ENCODE data around the gene ASIC5. TPM values are rescaled to one million over a fixed set of nuclear protein-coding genes. Genes with fewer than 3 reads are reported as not detected.

Gene ASIC5
- total RNA-seq, result not detected

GRCh38 chr4:155866177-155866576 is at the start of gene ASIC5:
TSS of gene ASIC5 (minus strand) at chr4:155866277. CDS start at chr4:155866226, 51 bp downstream.
- H3K4me3 ChIP-seq, result no peak within 1 kb of the TSS
- H3K36me3 ChIP-seq, result no peaks in the 10 kb centered on the region
- peaks cover 0 to 6% (median 0%) of the 10 kb centered on the region in 4 donors for H3K9me3 ChIP-seq
- no peaks in the 10 kb centered on the region for H3K4me1 ChIP-seq
- 0 to 2% methylated on average over 1 of the region's 1 CpG for WGBS, 2 donors
- DNase-seq (ENCODE audit: low spot score in 2 of 2), result no peak
- no peaks in the 10 kb centered on the region for H3K27me3 ChIP-seq
- no peak within 1 kb of the TSS for H3K27ac ChIP-seq
- TF ChIP-seq POLR2A (IDR thresholded peaks at IDR 0.05) (no peak), EP300 (IDR thresholded peaks at IDR 0.05) (no peak)
- TF ChIP-seq, protein P1, sequence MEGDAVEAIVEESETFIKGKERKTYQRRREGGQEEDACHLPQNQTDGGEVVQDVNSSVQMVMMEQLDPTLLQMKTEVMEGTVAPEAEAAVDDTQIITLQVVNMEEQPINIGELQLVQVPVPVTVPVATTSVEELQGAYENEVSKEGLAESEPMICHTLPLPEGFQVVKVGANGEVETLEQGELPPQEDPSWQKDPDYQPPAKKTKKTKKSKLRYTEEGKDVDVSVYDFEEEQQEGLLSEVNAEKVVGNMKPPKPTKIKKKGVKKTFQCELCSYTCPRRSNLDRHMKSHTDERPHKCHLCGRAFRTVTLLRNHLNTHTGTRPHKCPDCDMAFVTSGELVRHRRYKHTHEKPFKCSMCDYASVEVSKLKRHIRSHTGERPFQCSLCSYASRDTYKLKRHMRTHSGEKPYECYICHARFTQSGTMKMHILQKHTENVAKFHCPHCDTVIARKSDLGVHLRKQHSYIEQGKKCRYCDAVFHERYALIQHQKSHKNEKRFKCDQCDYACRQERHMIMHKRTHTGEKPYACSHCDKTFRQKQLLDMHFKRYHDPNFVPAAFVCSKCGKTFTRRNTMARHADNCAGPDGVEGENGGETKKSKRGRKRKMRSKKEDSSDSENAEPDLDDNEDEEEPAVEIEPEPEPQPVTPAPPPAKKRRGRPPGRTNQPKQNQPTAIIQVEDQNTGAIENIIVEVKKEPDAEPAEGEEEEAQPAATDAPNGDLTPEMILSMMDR (IDR thresholded peaks at IDR 0.05), result no peak

GRCh38 chr4:155914782-155915181 is 48.7 kb upstream of the ASIC5 start:
- Histone ChIP-seq H3K27me3 (no peaks in the 10 kb centered on the region), H3K36me3 (no peaks in the 10 kb centered on the region), H3K27ac (no peak overlapping the region), H3K9me3 (no peaks in the 10 kb centered on the region), H3K4me3 (no peak overlapping the region), H3K4me1 (no peaks in the 10 kb centered on the region)
- WGBS, 2 donors, result 31 to 32% methylated on average over 5 of the region's 5 CpGs
- TF ChIP-seq, protein P1 (IDR thresholded peaks at IDR 0.05), result no peak
- TF ChIP-seq POLR2A (IDR thresholded peaks at IDR 0.05) (no peak), EP300 (IDR thresholded peaks at IDR 0.05) (no peak)
- no peak for DNase-seq (ENCODE audit: low spot score in 2 of 2)

GRCh38 chr4:155911905-155912304 is 45.8 kb upstream of the ASIC5 start:
- Histone ChIP-seq H3K27me3 (no peaks in the 10 kb centered on the region), H3K4me1 (peaks cover 0 to 16% (median 5%) of the 10 kb centered on the region in 4 donors), H3K9me3 (no peaks in the 10 kb centered on the region), H3K4me3 (no peak overlapping the region), H3K36me3 (no peaks in the 10 kb centered on the region), H3K27ac (no peak overlapping the region)
- TF ChIP-seq, protein P1 (IDR thresholded peaks at IDR 0.05), result no peak
- no peak for TF ChIP-seq POLR2A (IDR thresholded peaks at IDR 0.05)
- TF ChIP-seq EP300 (IDR thresholded peaks at IDR 0.05), result no peak
- 79 to 94% methylated on average over 1 of the region's 1 CpG for WGBS, 2 donors
- no peak for DNase-seq (ENCODE audit: low spot score in 2 of 2)

DNA sequence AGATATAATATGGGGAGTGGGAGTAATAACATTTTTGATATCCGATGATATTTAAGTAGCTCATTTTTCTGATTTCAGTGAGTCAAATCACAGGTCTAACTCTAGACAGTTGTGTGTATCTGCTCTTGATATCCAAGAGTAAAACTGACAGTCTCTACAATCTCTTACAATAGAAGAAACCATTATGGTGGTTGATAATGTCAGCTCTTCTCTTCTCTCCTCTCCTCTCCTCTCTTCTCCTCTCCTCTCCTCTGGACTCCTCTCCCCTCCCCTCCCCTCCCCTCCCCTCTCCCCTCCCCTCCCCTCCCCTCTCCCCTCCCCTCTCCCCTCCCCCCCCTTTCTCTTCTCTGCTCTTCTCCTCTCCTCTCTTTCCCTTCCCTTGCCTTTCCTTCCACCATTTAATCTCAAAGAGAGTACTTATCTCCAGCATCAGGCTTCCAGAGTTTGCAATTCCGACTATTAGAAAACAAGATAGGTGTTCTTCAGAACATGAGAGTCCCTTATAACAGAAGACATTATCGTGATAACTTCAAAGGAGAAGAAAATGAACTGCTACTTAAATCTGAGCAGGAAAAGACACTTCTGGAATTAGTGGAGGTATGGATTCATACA is 43.6 kb upstream of the ASIC5 start:
- 95% methylated on average over 3 of the region's 3 CpGs for WGBS, 2 donors
- peaks cover 0 to 20% (median 6%) of the 10 kb centered on the region in 4 donors for H3K4me1 ChIP-seq
- DNase-seq (ENCODE audit: low spot score in 2 of 2), result no peak
- no peaks in the 10 kb centered on the region for H3K27me3 ChIP-seq
- TF ChIP-seq EP300 (IDR thresholded peaks at IDR 0.05) (no peak), POLR2A (IDR thresholded peaks at IDR 0.05) (no peak)
- TF ChIP-seq, protein P1 (IDR thresholded peaks at IDR 0.05), result no peak
- no peaks in the 10 kb centered on the region for H3K36me3 ChIP-seq
- no peaks in the 10 kb centered on the region for H3K9me3 ChIP-seq
- no peak overlapping the region for H3K27ac ChIP-seq
- H3K4me3 ChIP-seq, result no peak overlapping the region

DNA sequence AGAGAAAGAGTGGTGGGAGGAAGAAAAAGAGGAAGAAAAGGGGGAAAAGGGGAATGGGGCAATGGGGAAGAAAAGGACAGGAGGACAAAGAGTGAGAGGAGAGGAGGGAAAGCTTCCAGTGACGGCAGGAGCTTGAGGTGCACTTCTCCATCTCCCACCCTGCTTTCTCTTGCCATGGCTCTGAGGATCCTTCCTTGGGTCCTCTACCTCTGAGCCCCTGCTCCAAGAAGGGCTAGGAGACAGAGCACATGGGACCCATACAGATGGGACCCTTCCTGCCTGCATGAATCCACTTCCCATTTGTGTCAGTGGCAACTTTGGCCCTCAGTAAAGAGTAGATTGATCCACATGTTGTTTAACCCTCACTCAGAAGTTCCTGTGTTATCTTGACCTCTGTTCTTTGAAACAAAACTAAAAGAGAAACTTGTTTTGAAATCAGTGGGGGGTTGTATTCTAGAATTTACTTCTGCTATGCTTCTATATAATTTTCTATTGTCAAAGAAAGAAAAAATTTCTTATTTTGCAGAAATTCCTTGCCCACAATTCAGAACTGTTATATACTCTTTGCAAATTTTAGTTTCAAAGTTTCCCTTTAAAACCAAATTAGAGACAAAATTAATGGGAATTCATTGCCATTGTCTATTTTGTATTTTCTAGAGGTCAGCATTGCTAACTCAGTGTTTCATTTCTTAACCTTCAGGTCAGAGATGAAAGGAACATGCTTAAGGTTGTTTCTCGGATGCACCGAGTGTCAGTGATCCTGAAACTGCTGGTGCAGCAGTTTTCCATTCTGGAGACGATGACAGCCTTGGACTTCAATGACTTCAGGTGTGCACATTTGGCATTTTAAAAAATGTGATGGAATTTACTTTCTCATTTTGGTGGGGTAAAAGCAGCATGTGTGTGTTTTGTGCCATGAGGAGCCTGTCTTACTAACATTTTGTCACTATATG is 42.4 kb upstream of the ASIC5 start:
- Histone ChIP-seq H3K9me3 (no peaks in the 10 kb centered on the region), H3K27me3 (no peaks in the 10 kb centered on the region), H3K27ac (no peak overlapping the region), H3K4me3 (no peak overlapping the region), H3K36me3 (no peaks in the 10 kb centered on the region), H3K4me1 (peaks cover 0 to 20% (median 6%) of the 10 kb centered on the region in 4 donors)
- no peak for DNase-seq (ENCODE audit: low spot score in 2 of 2)
- 81 to 82% methylated on average over 4 of the region's 4 CpGs for WGBS, 2 donors
- TF ChIP-seq EP300 (IDR thresholded peaks at IDR 0.05), result no peak

All from tibial nerve (tissue), 4 donors.